ENCODE results near the gene SMCO2. TPM values are rescaled to one million over a fixed set of nuclear protein-coding genes. Genes with fewer than 3 reads are reported as not detected.

SMCO2 gene
- total RNA-seq, 1 experiment from 2014 or later: not detected

- POLR2A ChIA-PET: no interaction called here
Measured at GRCh38 chr12:27493260-27493940, 46.9 kb downstream of the SMCO2 start.

More at GRCh38 chr12:27493260-27493940, 46.9 kb downstream of the SMCO2 start:
- Histone ChIP-seq H3K79me2 (ENCODE audit: insufficient read depth, low read length) (no peaks in the 10 kb centered on the region), H3K9me2 (ENCODE audit: insufficient read depth) (no peaks in the 10 kb centered on the region), H3K4me3 (replicated peaks in 1 of 2; ENCODE audit: low read depth in 1 of 2, low read length in 2 of 2) (no peak overlapping the region), H4K20me1 (ENCODE audit: insufficient read depth) (no peaks in the 10 kb centered on the region), H3K4me1 (ENCODE audit: control insufficient read depth in 1 of 2, insufficient read depth in 2 of 2, low read length in 2 of 2) (peaks cover 7 to 10% of the 10 kb centered on the region in 2 experiments), H2AFZ (ENCODE audit: low read depth, low read length, poor library complexity, severe bottlenecking) (peak overlapping the region; percentile 8), H3K27me3 (ENCODE audit: insufficient read depth, low read length) (no peaks in the 10 kb centered on the region), H3K36me3 (ENCODE audit: control insufficient read depth in 1 of 2, insufficient read depth in 2 of 2, low read length in 2 of 2) (no peaks in the 10 kb centered on the region), H3K9ac (ENCODE audit: low read length) (no peak overlapping the region), H3K9me3 (ENCODE audit: control insufficient read depth in 1 of 2, insufficient read depth in 1 of 2, low read depth in 1 of 2, low read length in 2 of 2) (no peaks in the 10 kb centered on the region), H3K27ac (ENCODE audit: low read depth, low read length) (no peak overlapping the region), H3K4me2 (ENCODE audit: low read length) (peak overlapping the region; percentile 30; the same call in 1 of the 2 replicates)
- no peak for DNase-seq (ENCODE audit: low read depth, low spot score)
- BruUV-seq (replicated peaks): no TSS peak
- TF ChIP-seq SP1 (IDR thresholded peaks at IDR 0.05; ENCODE audit: low read depth) (no peak), CEBPB (IDR thresholded peaks at IDR 0.05; ENCODE audit: low read depth) (no peak), JUND (IDR thresholded peaks at IDR 0.05) (no peak), POLR2AphosphoS5 (IDR thresholded peaks at IDR 0.05; ENCODE audit: low read depth, low read length) (no peak), REST (IDR thresholded peaks at IDR 0.05; ENCODE audit: low read depth) (no peak), CBX3 (IDR thresholded peaks at IDR 0.05; ENCODE audit: low read depth) (no peak), RAD21 (IDR thresholded peaks at IDR 0.05; ENCODE audit: low read depth) (no peak), TCF7L2 (IDR thresholded peaks at IDR 0.05; ENCODE audit: borderline replicate concordance, extremely low read depth, insufficient read depth, insufficient read length) (no peak), ELF1 (IDR thresholded peaks at IDR 0.05; ENCODE audit: borderline replicate concordance, low read depth) (no peak), EZH2 (IDR thresholded peaks at IDR 0.05) (no peak), POLR2A (IDR thresholded peaks at IDR 0.05; ENCODE audit: borderline replicate concordance, extremely low read depth, insufficient read depth, insufficient read length) (no peak), EGR1 (IDR thresholded peaks at IDR 0.05; ENCODE audit: low read depth) (no peak), SIN3A (IDR thresholded peaks at IDR 0.05; ENCODE audit: low read depth) (no peak), ZFX (IDR thresholded peaks at IDR 0.05) (no peak), ATF3 (IDR thresholded peaks at IDR 0.05) (no peak), YY1 (IDR thresholded peaks at IDR 0.05; ENCODE audit: extremely low read depth, insufficient replicate concordance, low read depth, low read length) (no peak), FOSL1 (IDR thresholded peaks at IDR 0.05; ENCODE audit: low read depth) (no peak)
- TF ChIP-seq, protein P1, sequence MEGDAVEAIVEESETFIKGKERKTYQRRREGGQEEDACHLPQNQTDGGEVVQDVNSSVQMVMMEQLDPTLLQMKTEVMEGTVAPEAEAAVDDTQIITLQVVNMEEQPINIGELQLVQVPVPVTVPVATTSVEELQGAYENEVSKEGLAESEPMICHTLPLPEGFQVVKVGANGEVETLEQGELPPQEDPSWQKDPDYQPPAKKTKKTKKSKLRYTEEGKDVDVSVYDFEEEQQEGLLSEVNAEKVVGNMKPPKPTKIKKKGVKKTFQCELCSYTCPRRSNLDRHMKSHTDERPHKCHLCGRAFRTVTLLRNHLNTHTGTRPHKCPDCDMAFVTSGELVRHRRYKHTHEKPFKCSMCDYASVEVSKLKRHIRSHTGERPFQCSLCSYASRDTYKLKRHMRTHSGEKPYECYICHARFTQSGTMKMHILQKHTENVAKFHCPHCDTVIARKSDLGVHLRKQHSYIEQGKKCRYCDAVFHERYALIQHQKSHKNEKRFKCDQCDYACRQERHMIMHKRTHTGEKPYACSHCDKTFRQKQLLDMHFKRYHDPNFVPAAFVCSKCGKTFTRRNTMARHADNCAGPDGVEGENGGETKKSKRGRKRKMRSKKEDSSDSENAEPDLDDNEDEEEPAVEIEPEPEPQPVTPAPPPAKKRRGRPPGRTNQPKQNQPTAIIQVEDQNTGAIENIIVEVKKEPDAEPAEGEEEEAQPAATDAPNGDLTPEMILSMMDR (IDR thresholded peaks at IDR 0.05 in 2 of 3, conservative IDR thresholded peaks at IDR 0.05 in 1 of 3; ENCODE audit: borderline replicate concordance in 1 of 3, insufficient read depth in 1 of 3, low read depth in 2 of 3, low read length in 2 of 3): no peak
- TF ChIP-seq, protein P2, sequence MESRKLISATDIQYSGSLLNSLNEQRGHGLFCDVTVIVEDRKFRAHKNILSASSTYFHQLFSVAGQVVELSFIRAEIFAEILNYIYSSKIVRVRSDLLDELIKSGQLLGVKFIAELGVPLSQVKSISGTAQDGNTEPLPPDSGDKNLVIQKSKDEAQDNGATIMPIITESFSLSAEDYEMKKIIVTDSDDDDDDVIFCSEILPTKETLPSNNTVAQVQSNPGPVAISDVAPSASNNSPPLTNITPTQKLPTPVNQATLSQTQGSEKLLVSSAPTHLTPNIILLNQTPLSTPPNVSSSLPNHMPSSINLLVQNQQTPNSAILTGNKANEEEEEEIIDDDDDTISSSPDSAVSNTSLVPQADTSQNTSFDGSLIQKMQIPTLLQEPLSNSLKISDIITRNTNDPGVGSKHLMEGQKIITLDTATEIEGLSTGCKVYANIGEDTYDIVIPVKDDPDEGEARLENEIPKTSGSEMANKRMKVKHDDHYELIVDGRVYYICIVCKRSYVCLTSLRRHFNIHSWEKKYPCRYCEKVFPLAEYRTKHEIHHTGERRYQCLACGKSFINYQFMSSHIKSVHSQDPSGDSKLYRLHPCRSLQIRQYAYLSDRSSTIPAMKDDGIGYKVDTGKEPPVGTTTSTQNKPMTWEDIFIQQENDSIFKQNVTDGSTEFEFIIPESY (IDR thresholded peaks at IDR 0.05; ENCODE audit: extremely low read depth, insufficient replicate concordance, low read length): no peak
- peak; percentile 69 for ATAC-seq
- ChIA-PET RAD21 (ENCODE audit: low non-redundant PET in 1 of 2, low total read pairs in 2 of 2, uncharacterized antibody in 2 of 2, unreplicated experiment in 2 of 2) (no interaction called here), CTCF (no interaction called here)
- intact Hi-C loops (cut with micrococcal nuclease): no loop called here
